Spleen (tissue), 13 donors: ENCODE results near the gene SRF. TPM values are rescaled to one million over a fixed set of nuclear protein-coding genes. Genes with fewer than 3 reads are reported as not detected.

ENCODE experiments used
- DNase-seq: peaks from one replicate; pipeline ENCODE4 v3.0.0-alpha.2; 2020
- H3K27ac ChIP-seq, 8 donors: fragments of 200-600 bp; sonication (generic) in 7 of 8; 1 replicate in 4 of 8; 2 replicates in 4 of 8; pipeline versions ENCODE4 v1.5.0 to v1.8.0; 2016 to 2021; ENCODE audit warnings: inconsistent platforms in 4 of 8, mild to moderate bottlenecking in 4 of 8, moderate library complexity in 1 of 8
- H3K27me3 ChIP-seq, 7 donors: fragments of 200-600 bp; sonication (generic) in 6 of 7; replicated peaks in 1 of 7; 1 replicate in 4 of 7; 2 replicates in 3 of 7; pipeline versions ENCODE4 v1.5.0 to v1.8.0; 2016 to 2021; ENCODE audit warnings: inconsistent platforms in 3 of 7, mild to moderate bottlenecking in 1 of 7
- H3K36me3 ChIP-seq, 6 donors: fragments of 200-600 bp; sonication (generic) in 5 of 6; 1 replicate in 4 of 6; 2 replicates in 2 of 6; pipeline versions ENCODE4 v1.5.0 to v1.8.0; 2016 to 2021; ENCODE audit warnings: inconsistent platforms in 2 of 6
- H3K4me1 ChIP-seq, 6 donors: fragments of 200-600 bp; sonication (generic) in 5 of 6; 1 replicate in 3 of 6; 2 replicates in 3 of 6; pipeline versions ENCODE4 v1.5.0 to v1.8.0; 2016 to 2021; ENCODE audit warnings: inconsistent platforms in 3 of 6
- H3K4me3 ChIP-seq, 8 donors: fragments of 200-600 bp; sonication (generic) in 7 of 8; 1 replicate in 4 of 8; 2 replicates in 4 of 8; pipeline versions ENCODE4 v1.5.0 to v1.8.0; 2016 to 2021; ENCODE audit warnings: inconsistent platforms in 4 of 8, mild to moderate bottlenecking in 4 of 8, moderate library complexity in 2 of 8
- H3K9me3 ChIP-seq, 8 donors: fragments of 200-600 bp; sonication (generic) in 7 of 8; 1 replicate in 4 of 8; 2 replicates in 4 of 8; pipeline versions ENCODE4 v1.5.0 to v1.8.0; 2016 to 2021; ENCODE audit warnings: inconsistent platforms in 4 of 8
- CTCF ChIP-seq, 11 experiments: fragments of 200-600 bp in 7 of 11; fragments of 450-650 bp in 4 of 11; sonication (generic) in 4 of 11; IDR thresholded peaks in 8 of 11; conservative IDR thresholded peaks in 3 of 11; 1 replicate in 7 of 11; 2 replicates in 4 of 11; pipeline versions ENCODE4 v1.4.0 to v1.8.0; 2016 to 2021; ENCODE audit warnings: antibody characterized with exemption in 11 of 11, inconsistent platforms in 4 of 11, mild to moderate bottlenecking in 1 of 11
- POLR2A ChIP-seq, 3 donors: fragments of 450-650 bp; IDR thresholded peaks; one replicate each; pipeline ENCODE4 v1.5.1; 2017; ENCODE audit warnings: antibody characterized with exemption in 3 of 3, mild to moderate bottlenecking in 1 of 3
- POLR2AphosphoS5 ChIP-seq, 3 donors: sonication (generic); formaldehyde crosslinking; IDR thresholded peaks; one replicate each; pipeline ENCODE4 v1.5.1; 2017; ENCODE audit warnings: antibody characterized with exemption in 3 of 3
- WGBS, 5 donors: extraction: QIAGEN DNeasy Blood & Tissue Kit in 3 of 5; methylation state at CpG; one replicate each; pipeline versions ENCODE4 v1.1.5 to v1.1.7; 2013 to 2018; 5-methylcytosine and 5-hydroxymethylcytosine counted together
- intact Hi-C: fragments of 100-400 bp; cut with DNase I; formaldehyde crosslinking; loops from one replicate; pipeline ENCODE4 v1.15.0; 2023; ENCODE audit warnings: low total_unique reads
- long read RNA-seq, 2 donors: transcript quantifications; one replicate each; lab custom pipeline, GENCODE V29; 2026
- polyA plus RNA-seq, 3 donors: library from polyadenylated mRNA; stranded (reverse); fragments of 200-250 nt; gene quantifications; one replicate each; pipeline ENCODE4 v1.2.1, GENCODE V29; 2013
- total RNA-seq, 7 donors: library from RNA; depleted of rRNA in 3 of 7; stranded (reverse); fragments of >200 nt in 3 of 7; fragmentation: NEBNext Ultra II Directional in 4 of 7; extraction: Animal tissue kit (Norgen Biotek cat#: 25700) in 4 of 7; gene quantifications; one replicate each; pipeline versions ENCODE4 v1.1.0 to v1.2.1, GENCODE V29; 2016 to 2021
- donor health status: healthy with polysubstance abuse.
- donor health status: DM: no; HTN: no; CAD: no; lungs with moderate emphysema.
- donor health status: DM: no; HTN: no; CAD: no.
- donor health status: Bipolar disorder and iron deficiency.
- donor health status: healthy.
- donor health status: DM: no; HTN: no; CAD: no.
- donor health status: DM: yes; HTN: yes; CAD: no.

Gene SRF
- total RNA-seq (10 to 100 TPM; 23.5 to 45.6 (median 29.6) TPM), polyA plus RNA-seq (10 to 100 TPM; 11.6 to 25.3 (median 14.3) TPM)
- long read RNA-seq, donor 1, full-length matches to known transcripts, result 4 of 64 reads
- long read RNA-seq, donor 1, partial matches to known transcripts, result 60 of 64 reads
- long read RNA-seq, donor 1, other reads (novel, unspliced or antisense), result 0 of 64 reads
- long read RNA-seq, donor 2, full-length matches to known transcripts, result 3 of 9 reads
- long read RNA-seq, donor 2, partial matches to known transcripts, result 6 of 9 reads
- long read RNA-seq, donor 2, other reads (novel, unspliced or antisense), result 0 of 9 reads

DNA sequence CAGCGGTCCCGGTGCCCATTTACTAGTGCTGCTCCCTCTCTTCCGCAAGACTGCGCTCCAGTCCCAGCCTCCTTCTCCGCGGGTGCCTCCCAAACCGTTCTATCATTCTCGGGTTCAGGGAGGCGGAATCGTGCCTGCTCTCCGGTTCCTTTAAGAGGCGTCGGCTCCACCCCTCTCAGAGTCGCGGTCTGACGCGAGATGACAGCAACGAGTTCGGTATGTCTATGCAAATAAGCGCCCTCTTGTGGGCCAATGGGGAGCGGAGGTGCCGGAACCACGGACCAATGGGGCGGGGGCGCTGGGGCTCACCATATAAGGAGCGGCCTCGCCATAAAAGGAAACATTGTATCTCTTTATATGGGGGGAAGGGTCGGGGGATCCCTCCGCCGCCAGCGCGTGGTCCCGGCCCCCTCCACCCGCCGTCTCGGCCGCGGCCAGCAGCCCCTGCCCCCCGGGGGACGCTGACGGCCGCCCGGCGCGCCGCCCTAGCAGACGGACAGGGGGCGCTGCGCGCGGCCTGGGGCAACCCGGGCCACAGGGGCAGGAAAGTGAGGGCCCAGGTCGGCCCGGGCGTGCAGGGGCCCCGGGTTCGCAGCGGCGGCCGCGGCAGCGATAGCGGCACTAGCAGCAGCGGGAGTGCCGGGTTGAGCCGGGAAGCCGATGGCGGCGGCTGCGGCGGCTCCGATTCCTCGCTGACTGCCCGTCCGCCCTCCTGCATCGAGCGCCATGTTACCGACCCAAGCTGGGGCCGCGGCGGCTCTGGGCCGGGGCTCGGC, at the start of gene SRF:
SRF (plus strand) TSS at position 339 of the 776 bp plus-strand sequence; CDS start at position 727, 388 bp downstream.
- intact Hi-C loops, result no loop called here
- Histone ChIP-seq H3K9me3 (no peaks in the 10 kb centered on the region), H3K4me1 (peaks cover 32 to 54% (median 46%) of the 10 kb centered on the region in 6 donors), H3K36me3 (peaks cover 4 to 13% (median 11%) of the 10 kb centered on the region in 6 donors), H3K27me3 (no peaks in the 10 kb centered on the region), H3K27ac (peak within 1 kb of the TSS; percentile 88 to 99 (median 98)), H3K4me3 (peak within 1 kb of the TSS; percentile 75 to 96 (median 83))
- peak in 9 of 11 experiments; percentile 9 to 87 (median 81) for TF ChIP-seq CTCF (IDR thresholded peaks at IDR 0.05 in 8 of 11, conservative IDR thresholded peaks at IDR 0.05 in 3 of 11)
- peak in 2 of 3 donors; percentile 49 to 55 for TF ChIP-seq POLR2A (IDR thresholded peaks at IDR 0.05)
- TF ChIP-seq POLR2AphosphoS5 (IDR thresholded peaks at IDR 0.05), result peak; percentile 75 to 85 (median 81)
- 0 to 1% (median 0%) methylated on average over 55 to 83 of the region's 83 CpGs for WGBS, 5 donors
- peak; percentile 99 for DNase-seq

DNA sequence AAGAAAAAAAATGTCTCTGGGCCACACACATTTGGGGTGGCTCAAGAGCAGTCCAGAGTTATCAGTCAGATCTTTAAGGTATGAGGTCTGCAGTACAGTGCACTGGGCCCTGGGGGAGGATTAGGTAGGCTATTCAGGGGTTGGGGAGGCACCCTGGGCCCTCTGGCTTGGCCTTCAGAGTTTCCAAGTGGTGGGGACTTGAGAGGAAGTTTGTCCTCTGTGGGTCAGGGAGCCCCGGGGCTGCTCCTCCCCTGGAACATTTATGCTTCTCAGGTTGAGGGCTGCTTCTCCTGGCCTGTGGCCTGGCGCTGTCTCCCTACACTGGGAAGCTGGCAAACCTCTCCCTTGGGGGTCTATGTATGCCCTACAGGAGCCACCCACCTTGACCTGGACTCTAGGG, 48.9 kb upstream of the SRF start:
- intact Hi-C loops, result no loop called here
- no peaks in the 10 kb centered on the region for H3K27me3 ChIP-seq
- H3K27ac ChIP-seq, result no peak overlapping the region
- H3K4me3 ChIP-seq, result no peak overlapping the region
- no peaks in the 10 kb centered on the region for H3K36me3 ChIP-seq
- 55 to 78% (median 60%) methylated on average over 2 of the region's 2 CpGs for WGBS, 5 donors
- H3K9me3 ChIP-seq, result no peaks in the 10 kb centered on the region
- peak; percentile 35 for DNase-seq
- H3K4me1 ChIP-seq, result peaks cover 0 to 9% (median 0%) of the 10 kb centered on the region in 6 donors
- TF ChIP-seq CTCF (IDR thresholded peaks at IDR 0.05 in 8 of 11, conservative IDR thresholded peaks at IDR 0.05 in 3 of 11) (no peak), POLR2A (IDR thresholded peaks at IDR 0.05) (no peak), POLR2AphosphoS5 (IDR thresholded peaks at IDR 0.05) (no peak)

DNA sequence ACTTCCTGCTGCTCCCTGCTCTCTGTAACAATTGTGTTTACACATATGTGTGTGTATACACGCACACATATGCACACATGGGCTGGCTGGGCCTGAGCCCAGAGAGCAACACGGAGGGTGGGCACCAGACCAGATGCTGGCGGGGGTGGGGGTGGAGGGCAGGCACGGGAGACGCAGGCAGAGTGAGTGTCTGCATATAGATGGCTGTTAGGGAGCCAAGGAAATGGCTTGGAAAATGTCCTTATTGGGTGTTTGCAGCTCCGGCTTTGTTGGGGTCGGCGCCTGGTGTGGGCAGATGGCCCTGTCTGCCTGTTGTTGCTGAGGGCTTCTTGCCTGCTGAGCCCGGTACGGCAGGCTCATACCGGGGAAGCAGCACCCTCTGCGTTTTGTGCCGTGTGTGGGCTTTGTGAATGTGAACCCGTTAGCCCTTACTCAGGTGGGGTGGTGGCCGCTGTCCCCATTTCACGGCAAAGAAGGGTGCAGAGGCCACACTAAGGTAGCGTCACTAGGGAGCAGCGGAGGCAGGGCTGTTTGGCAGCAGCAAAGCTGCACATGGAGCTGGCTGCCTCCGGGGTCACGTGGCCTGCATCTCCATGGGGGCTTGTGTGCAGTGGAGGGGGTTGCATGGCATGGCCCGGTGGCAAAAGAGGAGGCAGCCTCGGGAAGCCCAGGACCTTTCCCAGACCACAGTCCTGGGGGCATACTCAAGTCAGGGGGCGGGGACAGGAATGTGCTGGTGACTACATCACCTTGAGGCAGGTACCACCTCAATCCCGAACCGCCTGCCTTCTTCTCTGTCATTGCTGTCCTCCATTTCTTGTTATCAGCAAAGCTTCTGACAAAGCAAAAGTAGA, 47.4 kb upstream of the SRF start:
- Histone ChIP-seq H3K4me1 (peaks cover 0 to 14% (median 0%) of the 10 kb centered on the region in 6 donors), H3K27ac (no peak overlapping the region), H3K4me3 (no peak overlapping the region), H3K27me3 (no peaks in the 10 kb centered on the region), H3K36me3 (no peaks in the 10 kb centered on the region), H3K9me3 (no peaks in the 10 kb centered on the region)
- 76 to 90% (median 83%) methylated on average over 12 to 25 of the region's 25 CpGs for WGBS, 5 donors
- DNase-seq, result peak; percentile 45
- intact Hi-C loops, result no loop called here
- TF ChIP-seq CTCF (IDR thresholded peaks at IDR 0.05 in 8 of 11, conservative IDR thresholded peaks at IDR 0.05 in 3 of 11) (no peak), POLR2A (IDR thresholded peaks at IDR 0.05) (no peak), POLR2AphosphoS5 (IDR thresholded peaks at IDR 0.05) (no peak)
